OCI-LY3 (cell line): ENCODE data around the gene LPAR3.

Experiments used
- H2AFZ ChIP-seq: fragments of 200-600, 300-600 bp; shearing (Covaris generic); 2 replicates; pipeline ENCODE4 v1.6.0; 2014; ENCODE audit warnings: antibody characterized with exemption, low read depth, low read length
- H3K27ac ChIP-seq: fragments of 200-600, 300-600 bp; sonication (generic); 2 replicates; pipeline ENCODE4 v1.5.1; 2014; ENCODE audit warnings: mild to moderate bottlenecking, low read length, moderate library complexity, mixed read lengths
- H3K27me3 ChIP-seq: fragments of 200-600, 300-600 bp; sonication (generic); 2 replicates; pipeline ENCODE4 v1.6.1; 2014; ENCODE audit warnings: low read depth, low read length, mixed read lengths
- H3K36me3 ChIP-seq: fragments of 200-600, 300-600 bp; sonication (generic); replicated peaks from 2 replicates; pipeline ENCODE3; 2014; ENCODE audit warnings: low read depth, low read length, mixed read lengths
- H3K4me1 ChIP-seq: fragments of 300-600, 200-600 bp; sonication (generic); 2 replicates; pipeline ENCODE4 v1.6.1; 2014; ENCODE audit warnings: low read length, mixed read lengths
- H3K4me2 ChIP-seq: fragments of 200-600, 300-600 bp; sonication (generic); 2 replicates; pipeline ENCODE4 v1.6.1; 2014; ENCODE audit warnings: low read length, mixed read lengths
- H3K4me3 ChIP-seq: fragments of 300-600, 200-600 bp; sonication (generic); 2 replicates; pipeline ENCODE4 v1.5.1; 2014; ENCODE audit warnings: antibody characterized with exemption, mild to moderate bottlenecking, low read length, moderate library complexity
- H3K79me2 ChIP-seq: fragments of 300-600, 200-600 bp; shearing (Covaris generic); 2 replicates; pipeline ENCODE4 v1.6.1; 2014; ENCODE audit warnings: mild to moderate bottlenecking, low read length, mixed read lengths
- H3K9ac ChIP-seq: fragments of 300-600, 200-600 bp; shearing (Covaris generic); 2 replicates; pipeline ENCODE4 v1.6.0; 2014; ENCODE audit warnings: mild to moderate bottlenecking, low read length, moderate library complexity
- H3K9me3 ChIP-seq: fragments of 200-600, 300-600 bp; shearing (Covaris generic); 2 replicates; pipeline ENCODE4 v1.6.1; 2014; ENCODE audit warnings: low read length, mixed read lengths; ENCODE audit not compliant: insufficient read depth
- H4K20me1 ChIP-seq: fragments of 200-600, 300-600 bp; sonication (generic); 2 replicates; pipeline ENCODE4 v1.6.1; 2016; ENCODE audit warnings: low read length, mixed read lengths; ENCODE audit not compliant: insufficient read depth
- EZH2phosphoT487 ChIP-seq: fragments of 200-600 bp; shearing (Covaris generic); IDR thresholded peaks from 2 replicates; pipeline ENCODE4 v1.6.1; 2018; ENCODE audit warnings: antibody characterized with exemption, mixed run types, low read depth
- TF ChIP-seq, protein P1 (sequence below): fragments of 200-600, 300-600 bp; sonication (generic); IDR thresholded peaks from 2 replicates; pipeline ENCODE4 v1.5.1; 2014; ENCODE audit warnings: antibody characterized with exemption, low read length, low read depth

Gene LPAR3

DNA sequence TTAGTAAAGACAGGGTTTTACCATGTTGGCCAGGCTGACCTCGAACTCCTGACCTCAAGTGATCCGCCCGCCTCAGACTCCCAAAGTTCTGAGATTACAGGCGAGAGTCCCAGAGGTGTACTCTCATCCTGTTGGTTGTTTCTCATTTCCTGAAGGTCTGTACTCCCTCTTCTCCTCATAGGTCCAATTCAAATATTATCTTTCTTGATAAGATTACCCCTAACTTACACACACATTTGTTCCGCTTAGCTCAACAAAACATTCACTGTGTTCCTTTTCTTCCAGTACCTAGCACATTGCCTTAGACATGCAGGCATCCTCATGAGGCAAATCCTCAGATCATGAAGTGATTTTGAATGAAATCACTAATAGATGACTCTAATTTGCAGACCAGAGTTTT is 130.3 kb downstream of the LPAR3 start:
- no peak for TF ChIP-seq EZH2phosphoT487
- TF ChIP-seq, protein P1, sequence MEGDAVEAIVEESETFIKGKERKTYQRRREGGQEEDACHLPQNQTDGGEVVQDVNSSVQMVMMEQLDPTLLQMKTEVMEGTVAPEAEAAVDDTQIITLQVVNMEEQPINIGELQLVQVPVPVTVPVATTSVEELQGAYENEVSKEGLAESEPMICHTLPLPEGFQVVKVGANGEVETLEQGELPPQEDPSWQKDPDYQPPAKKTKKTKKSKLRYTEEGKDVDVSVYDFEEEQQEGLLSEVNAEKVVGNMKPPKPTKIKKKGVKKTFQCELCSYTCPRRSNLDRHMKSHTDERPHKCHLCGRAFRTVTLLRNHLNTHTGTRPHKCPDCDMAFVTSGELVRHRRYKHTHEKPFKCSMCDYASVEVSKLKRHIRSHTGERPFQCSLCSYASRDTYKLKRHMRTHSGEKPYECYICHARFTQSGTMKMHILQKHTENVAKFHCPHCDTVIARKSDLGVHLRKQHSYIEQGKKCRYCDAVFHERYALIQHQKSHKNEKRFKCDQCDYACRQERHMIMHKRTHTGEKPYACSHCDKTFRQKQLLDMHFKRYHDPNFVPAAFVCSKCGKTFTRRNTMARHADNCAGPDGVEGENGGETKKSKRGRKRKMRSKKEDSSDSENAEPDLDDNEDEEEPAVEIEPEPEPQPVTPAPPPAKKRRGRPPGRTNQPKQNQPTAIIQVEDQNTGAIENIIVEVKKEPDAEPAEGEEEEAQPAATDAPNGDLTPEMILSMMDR, result no peak
- Histone ChIP-seq H3K79me2 (no peaks in the 10 kb centered on the region), H3K27me3 (no peaks in the 10 kb centered on the region)

More for the DNA sequence above, 130.3 kb downstream of the LPAR3 start:
- Histone ChIP-seq H4K20me1 (no peaks in the 10 kb centered on the region), H2AFZ (no peak overlapping the region), H3K4me1 (no peaks in the 10 kb centered on the region), H3K4me2 (no peak overlapping the region), H3K36me3 (no peaks in the 10 kb centered on the region), H3K9ac (no peak overlapping the region), H3K27ac (no peak overlapping the region), H3K9me3 (no peaks in the 10 kb centered on the region), H3K4me3 (no peak overlapping the region)
